ENCODE results near the gene SPI1. TPM values are rescaled to one million over a fixed set of nuclear protein-coding genes. Genes with fewer than 3 reads are reported as not detected.

SPI1 gene
- total RNA-seq, 2 donors from 2014 or later = not detected

GRCh38 chr11:47387944-47388696, 9.8 kb upstream of the SPI1 start:
- no peak for DNase-seq
- Histone ChIP-seq H3K9ac (ENCODE audit: extremely low read depth, low read length, poor library complexity, severe bottlenecking) (no peak overlapping the region), H3K4me1 (ENCODE audit: control insufficient read depth, insufficient read depth, low read length) (no peaks in the 10 kb centered on the region), H3K36me3 (ENCODE audit: control insufficient read depth, insufficient read depth, low read length) (no peaks in the 10 kb centered on the region), H3K4me3 (ENCODE audit: low read length) (no peak overlapping the region), H3K27ac (ENCODE audit: low read depth, low read length) (no peak overlapping the region), H3K27me3 (ENCODE audit: control insufficient read depth, insufficient read depth, low read length, poor library complexity, severe bottlenecking) (no peaks in the 10 kb centered on the region), H3K9me3 (ENCODE audit: control insufficient read depth, low read length) (no peaks in the 10 kb centered on the region)
- Mint-ChIP-seq H3K36me3 (ENCODE audit: low read depth) (no peaks in the 10 kb centered on the region), H3K4me1 (no peaks in the 10 kb centered on the region), H3K27me3 (ENCODE audit: insufficient read depth) (peaks cover 3% of the 10 kb centered on the region), H3K9me3 (no peaks in the 10 kb centered on the region), H3K27ac (no peak overlapping the region), H3K4me3 (no peak overlapping the region)
- TF ChIP-seq CTCF (conservative IDR thresholded peaks at IDR 0.05) = no peak
- 82 to 86% methylated on average over 12 to 13 of the region's 13 CpGs for WGBS, 2 experiments (ENCODE audit: insufficient coverage in 1 of 2, insufficient read length in 1 of 2)

- TF ChIP-seq CTCF (conservative IDR thresholded peaks at IDR 0.05) = no peak
Observed at GRCh38 chr11:47384498-47384897, 6.2 kb upstream of the SPI1 start.

GRCh38 chr11:47383071-47383470, 4.7 kb upstream of the SPI1 start:
- no peaks in the 10 kb centered on the region for H3K9me3 ChIP-seq (ENCODE audit: control insufficient read depth, low read length)
- no peaks in the 10 kb centered on the region for H3K36me3 Mint-ChIP-seq (ENCODE audit: low read depth)
- no peaks in the 10 kb centered on the region for H3K4me1 Mint-ChIP-seq
- H3K27me3 ChIP-seq (ENCODE audit: control insufficient read depth, insufficient read depth, low read length, poor library complexity, severe bottlenecking) = no peaks in the 10 kb centered on the region
- peaks cover 3% of the 10 kb centered on the region for H3K27me3 Mint-ChIP-seq (ENCODE audit: insufficient read depth)
- 62 to 84% methylated on average over 2 to 4 of the region's 4 CpGs for WGBS, 2 experiments (ENCODE audit: insufficient coverage in 1 of 2, insufficient read length in 1 of 2)
- H3K27ac ChIP-seq (ENCODE audit: low read depth, low read length) = no peak overlapping the region
- H3K9ac ChIP-seq (ENCODE audit: extremely low read depth, low read length, poor library complexity, severe bottlenecking) = no peak overlapping the region
- H3K4me3 ChIP-seq (ENCODE audit: low read length) = no peak overlapping the region
- no peaks in the 10 kb centered on the region for H3K4me1 ChIP-seq (ENCODE audit: control insufficient read depth, insufficient read depth, low read length)
- no peaks in the 10 kb centered on the region for H3K36me3 ChIP-seq (ENCODE audit: control insufficient read depth, insufficient read depth, low read length)
- H3K27ac Mint-ChIP-seq = no peak overlapping the region
- no peaks in the 10 kb centered on the region for H3K9me3 Mint-ChIP-seq
- no peak for TF ChIP-seq CTCF (conservative IDR thresholded peaks at IDR 0.05)
- no peak for DNase-seq
- no peak overlapping the region for H3K4me3 Mint-ChIP-seq

More at GRCh38 chr11:47384498-47384897, 6.2 kb upstream of the SPI1 start:
- H3K36me3 Mint-ChIP-seq (ENCODE audit: low read depth) = no peaks in the 10 kb centered on the region
- DNase-seq = no peak
- no peak overlapping the region for H3K4me3 Mint-ChIP-seq
- Histone ChIP-seq H3K36me3 (ENCODE audit: control insufficient read depth, insufficient read depth, low read length) (no peaks in the 10 kb centered on the region), H3K27me3 (ENCODE audit: control insufficient read depth, insufficient read depth, low read length, poor library complexity, severe bottlenecking) (no peaks in the 10 kb centered on the region), H3K4me3 (ENCODE audit: low read length) (no peak overlapping the region), H3K9ac (ENCODE audit: extremely low read depth, low read length, poor library complexity, severe bottlenecking) (no peak overlapping the region), H3K9me3 (ENCODE audit: control insufficient read depth, low read length) (no peaks in the 10 kb centered on the region), H3K4me1 (ENCODE audit: control insufficient read depth, insufficient read depth, low read length) (no peaks in the 10 kb centered on the region), H3K27ac (ENCODE audit: low read depth, low read length) (no peak overlapping the region)
- no peaks in the 10 kb centered on the region for H3K4me1 Mint-ChIP-seq
- WGBS, 2 experiments (ENCODE audit: insufficient coverage in 1 of 2, insufficient read length in 1 of 2) = 73 to 95% methylated on average over 2 to 4 of the region's 4 CpGs
- peaks cover 3% of the 10 kb centered on the region for H3K27me3 Mint-ChIP-seq (ENCODE audit: insufficient read depth)
- no peak overlapping the region for H3K27ac Mint-ChIP-seq
- H3K9me3 Mint-ChIP-seq = no peaks in the 10 kb centered on the region
